HCT116 (cell line): ENCODE results near the gene POPDC2. TPM values are rescaled to one million over a fixed set of nuclear protein-coding genes. Genes with fewer than 3 reads are reported as not detected.
A peak's percentile ranks its signal among the peaks of the same experiment; 100 is the strongest.

Source experiments
- ATAC-seq: fragments of 200-7000 bp; cut with Tn5 transposase; 2 replicates; pipeline ENCODE4 v1.9.1; 2020; ENCODE audit warnings: mild to moderate bottlenecking, moderate library complexity
- BruUV-seq: library from RNA; stranded (reverse); fragments of 400-500 nt; replicated peaks from 2 replicates; lab custom pipeline; 2021; lab: Mats Ljungman, UMichigan
- CTCF ChIA-PET: fragments of 300-600 bp; sonication (Branson Sonifier 250); formaldehyde crosslinking; loops from one replicate; lab custom pipeline; 2021; ENCODE audit warnings: antibody characterized with exemption; lab: Charles Lee
- POLR2A ChIA-PET: fragments of 300-600, 350-600 bp; sonication (Branson Sonifier 250); formaldehyde crosslinking; loops from one replicate; lab custom pipeline; 2021; ENCODE audit warnings: antibody characterized with exemption; lab: Charles Lee
- RAD21 ChIA-PET, 2 experiments: fragments of 300-600 bp; sonication (Branson Sonifier 250); formaldehyde crosslinking; loops; one replicate each; lab custom pipeline; 2023; ENCODE audit warnings: low total read pairs in 2 of 2; ENCODE audit not compliant: uncharacterized antibody in 2 of 2, unreplicated experiment in 2 of 2, low non-redundant PET in 1 of 2; lab: Charles Lee
- DNase-seq: peaks from one replicate; pipeline ENCODE4 v3.0.0-alpha.2; 2010; ENCODE audit warnings: low read depth, low spot score
- H2AFZ ChIP-seq: fragments of 200-600 bp; shearing (Covaris generic), sonication (generic); 2 replicates; pipeline ENCODE4 v1.6.1; 2017; ENCODE audit warnings: low read depth, mixed run types, mixed read lengths, antibody characterized with exemption, low read length; ENCODE audit not compliant: poor library complexity, severe bottlenecking
- H3K27ac ChIP-seq: 2 replicates; pipeline ENCODE4 v1.5.1; 2012; ENCODE audit warnings: low read depth, low read length
- H3K27me3 ChIP-seq: fragments of 200-600 bp; sonication (generic); 2 replicates; pipeline ENCODE4 v1.6.1; 2016; ENCODE audit warnings: mixed run types, low read length, mixed read lengths; ENCODE audit not compliant: insufficient read depth
- H3K36me3 ChIP-seq, 2 experiments: fragments of 200-500 bp in 1 of 2; fragments of 200-600 bp in 1 of 2; sonication (Bioruptor generic) in 1 of 2; sonication (generic) in 1 of 2; 2 replicates each; pipeline versions ENCODE4 v1.5.1 to v1.6.1; 2014 to 2016; ENCODE audit warnings: low read length in 2 of 2, inconsistent platforms in 1 of 2, mixed read lengths in 1 of 2, mixed run types in 1 of 2; ENCODE audit not compliant: insufficient read depth in 2 of 2, control insufficient read depth in 1 of 2
- H3K4me1 ChIP-seq, 2 experiments: fragments of 200-600 bp in 1 of 2; sonication (generic) in 1 of 2; 2 replicates each; pipeline versions ENCODE4 v1.5.1 to v1.6.1; 2012 to 2017; ENCODE audit warnings: low read length in 2 of 2, inconsistent platforms in 1 of 2, mild to moderate bottlenecking in 1 of 2, mixed read lengths in 1 of 2, mixed run types in 1 of 2, moderate library complexity in 1 of 2; ENCODE audit not compliant: insufficient read depth in 2 of 2, control insufficient read depth in 1 of 2
- H3K4me2 ChIP-seq: fragments of 200-600 bp; sonication (generic); 2 replicates; pipeline ENCODE4 v1.6.1; 2017; ENCODE audit warnings: mixed run types, low read length, mixed read lengths
- H3K4me3 ChIP-seq, 2 experiments: fragments of 200-600 bp in 1 of 2; sonication (generic) in 1 of 2; replicated peaks in 1 of 2; 2 replicates each; pipeline ENCODE4 v1.5.1; 2011 to 2016; ENCODE audit warnings: low read length in 2 of 2, control low read depth in 1 of 2, low read depth in 1 of 2, mild to moderate bottlenecking in 1 of 2, mixed read lengths in 1 of 2, mixed run types in 1 of 2
- H3K79me2 ChIP-seq: fragments of 200-600 bp; sonication (generic); 2 replicates; pipeline ENCODE4 v1.6.1; 2017; ENCODE audit warnings: mild to moderate bottlenecking, mixed run types, low read length, moderate library complexity, mixed read lengths; ENCODE audit not compliant: insufficient read depth
- H3K9ac ChIP-seq: fragments of 200-600 bp; sonication (generic); 2 replicates; pipeline ENCODE4 v1.6.1; 2016; ENCODE audit warnings: low read length, mixed read lengths
- H3K9me2 ChIP-seq: fragments of 200-600 bp; sonication (generic), shearing (Covaris generic); 2 replicates; pipeline ENCODE4 v1.6.1; 2017; ENCODE audit warnings: mixed run types, mild to moderate bottlenecking, moderate library complexity; ENCODE audit not compliant: insufficient read depth
- H3K9me3 ChIP-seq, 2 experiments: fragments of 200-500 bp in 1 of 2; fragments of 200-600 bp in 1 of 2; sonication (Bioruptor generic) in 1 of 2; sonication (generic) in 1 of 2; 2 replicates each; pipeline ENCODE4 v1.6.1; 2014 to 2017; ENCODE audit warnings: low read length in 2 of 2, mixed read lengths in 2 of 2, inconsistent platforms in 1 of 2, low read depth in 1 of 2, mild to moderate bottlenecking in 1 of 2, mixed run types in 1 of 2, moderate library complexity in 1 of 2; ENCODE audit not compliant: control insufficient read depth in 1 of 2, insufficient read depth in 1 of 2
- H4K20me1 ChIP-seq: fragments of 200-600 bp; sonication (generic), shearing (Covaris generic); 2 replicates; pipeline ENCODE4 v1.6.1; 2017; ENCODE audit warnings: mixed run types, mild to moderate bottlenecking, moderate library complexity; ENCODE audit not compliant: insufficient read depth
- CBX3 ChIP-seq: IDR thresholded peaks from 2 replicates; pipeline ENCODE4 v1.6.1; 2012; ENCODE audit warnings: low read depth
- EZH2 ChIP-seq: fragments of 200-600 bp; sonication (generic); IDR thresholded peaks from 2 replicates; pipeline ENCODE4 v1.6.1; 2017; ENCODE audit warnings: antibody characterized with exemption, mixed run types
- FOSL1 ChIP-seq: IDR thresholded peaks from 2 replicates; pipeline ENCODE4 v1.6.1; 2012; ENCODE audit warnings: low read depth
- JUND ChIP-seq: IDR thresholded peaks from 2 replicates; pipeline ENCODE4 v1.6.1; 2012
- REST ChIP-seq: IDR thresholded peaks from 2 replicates; pipeline ENCODE4 v1.6.1; 2012; ENCODE audit warnings: low read depth
- SP1 ChIP-seq: IDR thresholded peaks from 2 replicates; pipeline ENCODE4 v1.6.1; 2012; ENCODE audit warnings: low read depth
- intact Hi-C: fragments of 100-400 bp; cut with micrococcal nuclease; formaldehyde crosslinking; loops from 2 replicates; pipeline ENCODE4 v1.10.0; 2022
- total RNA-seq: library from RNA; stranded (reverse); gene quantifications from one replicate; pipeline ENCODE4 v1.2.1, GENCODE V29; 2021; ENCODE audit not compliant: unreplicated experiment

POPDC2 gene
- total RNA-seq, 1 experiment from 2014 or later, result 1.6 TPM

DNA sequence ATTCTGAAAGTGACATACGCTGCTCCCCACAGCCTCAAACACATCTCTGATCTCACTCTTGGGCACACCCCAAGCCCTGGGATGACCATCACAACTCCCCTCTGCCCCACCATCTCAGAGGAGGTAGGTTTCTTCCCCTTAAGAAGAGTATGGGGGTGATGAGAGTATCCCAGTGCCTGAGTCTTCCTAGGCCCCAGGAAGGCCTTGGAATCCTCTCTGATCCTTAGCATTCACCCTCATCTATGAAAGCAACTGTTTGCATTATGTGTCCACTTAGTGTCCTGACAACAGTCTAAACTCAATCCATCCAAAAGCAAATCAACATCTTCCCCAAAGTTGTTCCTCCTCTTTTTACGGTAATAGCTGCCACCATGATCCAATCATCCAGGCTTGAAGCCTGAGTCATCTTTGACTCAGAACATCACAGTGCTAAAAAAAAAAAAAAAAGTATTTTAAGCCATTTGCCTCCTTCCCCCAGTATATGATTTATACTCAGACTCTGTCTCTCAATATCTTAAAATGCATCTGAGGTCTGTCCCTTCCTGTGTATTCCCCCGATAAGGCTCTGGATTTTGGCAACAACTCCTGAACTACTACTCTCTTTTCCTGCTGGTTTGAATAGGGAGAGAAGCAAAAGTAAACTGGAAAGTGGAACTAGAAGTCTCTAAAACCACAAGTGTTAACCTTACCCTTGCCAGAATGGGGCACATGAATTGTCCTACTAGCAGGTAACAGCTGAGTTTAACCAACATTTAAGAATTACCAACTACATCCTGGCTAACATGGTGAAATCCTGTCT is 22.5 kb downstream of the POPDC2 start:
- no peaks in the 10 kb centered on the region for H4K20me1 ChIP-seq
- 0 out of 2 replicates have a peak, but pooled peaks have one; percentile 9 for ATAC-seq
- H3K4me3 ChIP-seq, result no peak overlapping the region
- no peaks in the 10 kb centered on the region for H3K36me3 ChIP-seq
- no peak for DNase-seq
- no peaks in the 10 kb centered on the region for H3K79me2 ChIP-seq
- POLR2A ChIA-PET, result no interaction called here
- no peaks in the 10 kb centered on the region for H3K9me2 ChIP-seq
- H3K4me2 ChIP-seq, result peak overlapping the region; percentile 41
- CTCF ChIA-PET, result no interaction called here
- BruUV-seq, result no TSS peak
- RAD21 ChIA-PET, result no interaction called here
- intact Hi-C loops, result no loop called here
- peaks cover 0 to 31% of the 10 kb centered on the region in 2 experiments; a peak in 2 of 4 replicates for H3K4me1 ChIP-seq
- peak overlapping the region; percentile 79 for H2AFZ ChIP-seq
- H3K27ac ChIP-seq, result no peak overlapping the region
- TF ChIP-seq SP1 (no peak), EZH2 (no peak), CBX3 (no peak), JUND (peak; percentile 30; the same call in 1 of the 2 replicates), REST (no peak), FOSL1 (peak; percentile 50; the same call in 1 of the 2 replicates)
- H3K27me3 ChIP-seq, result no peaks in the 10 kb centered on the region
- no peaks in the 10 kb centered on the region for H3K9me3 ChIP-seq
- H3K9ac ChIP-seq, result no peak overlapping the region
